Measurements from ENCODE around the gene TANK.
"Not testable (repeated sequence)": the region's sequence is repeated elsewhere in the genome, so short reads cannot be mapped to it uniquely, and the experiment has no call there.

Gene TANK

DNA sequence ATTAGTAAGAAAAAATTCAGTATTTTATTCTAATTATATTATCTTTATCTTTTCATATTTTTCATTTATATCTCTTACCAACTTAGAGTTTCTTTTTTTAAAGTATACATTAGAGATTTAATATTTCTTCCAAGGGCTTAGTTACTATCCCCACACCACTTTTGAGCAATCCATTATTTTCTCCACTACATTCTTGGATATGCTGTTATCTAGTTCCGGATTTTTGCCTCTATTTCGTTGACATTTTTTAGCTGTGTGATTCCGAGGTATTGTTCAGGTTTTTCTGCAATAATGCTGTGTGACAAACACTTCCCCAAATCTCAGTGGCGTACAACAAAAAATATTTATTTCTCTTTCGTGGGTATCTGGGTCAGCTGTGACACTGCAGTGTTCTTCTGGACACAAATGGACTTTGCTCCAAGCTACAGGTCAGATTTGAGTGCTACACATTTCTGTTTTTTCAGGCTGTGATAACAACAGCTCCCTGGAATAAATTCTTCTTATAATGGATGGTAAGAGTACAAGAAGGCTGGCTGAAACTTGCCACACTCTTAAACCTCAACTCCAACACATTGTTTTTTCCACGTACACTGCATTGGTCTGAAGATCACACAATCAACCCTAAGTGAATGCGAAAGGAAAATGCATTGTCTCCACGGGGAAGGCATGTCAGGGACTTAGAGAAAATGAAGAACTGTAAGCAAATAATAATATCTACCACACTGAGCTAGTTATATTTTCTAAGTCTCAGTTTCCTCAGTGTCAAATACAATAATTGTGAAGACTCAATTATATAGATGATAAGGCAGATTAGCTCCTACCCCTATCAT lies 97.1 kb downstream of the TANK start:
- Histone ChIP-seq H3K27me3 (ENCODE audit: control insufficient read depth, insufficient read depth, low read length) (no peaks in the 10 kb centered on the region), H3K4me3 (ENCODE audit: low read length) (no peak overlapping the region), H3K9ac (ENCODE audit: low read depth, low read length) (no peak overlapping the region), H3K9me3 (replicated peaks; ENCODE audit: low read length) (no peaks in the 10 kb centered on the region), H3K4me1 (ENCODE audit: control insufficient read depth, insufficient read depth, low read length) (no peaks in the 10 kb centered on the region), H3K36me3 (ENCODE audit: insufficient read depth, low read length) (no peaks in the 10 kb centered on the region), H3K4me2 (ENCODE audit: low read length) (no peak overlapping the region)

DNA sequence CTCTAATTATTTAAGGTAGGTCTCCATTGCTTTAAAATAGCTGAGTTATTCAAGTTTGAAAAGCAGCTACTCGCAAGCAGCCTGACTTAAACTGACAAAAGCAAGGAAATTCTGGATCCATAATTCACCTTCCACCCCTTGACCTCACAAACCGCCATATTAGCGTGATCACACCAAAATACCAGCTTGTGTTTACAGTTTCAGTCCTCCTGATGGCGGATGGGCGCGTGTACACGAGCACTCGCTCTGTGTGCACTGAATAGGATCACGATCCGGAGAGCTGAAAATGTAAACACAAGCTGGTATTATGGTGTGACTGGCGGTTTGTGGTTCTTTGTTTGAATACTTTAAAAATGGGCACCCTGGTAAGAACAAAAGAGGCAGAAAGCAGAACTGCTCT lies 105.6 kb downstream of the TANK start:
- no peak overlapping the region for H3K4me3 ChIP-seq (ENCODE audit: low read length)
- no peak overlapping the region for H3K4me2 ChIP-seq (ENCODE audit: low read length)
- H3K9ac ChIP-seq (ENCODE audit: low read depth, low read length), result no peak overlapping the region
- no peaks in the 10 kb centered on the region for H3K4me1 ChIP-seq (ENCODE audit: control insufficient read depth, insufficient read depth, low read length)
- no peaks in the 10 kb centered on the region for H3K27me3 ChIP-seq (ENCODE audit: control insufficient read depth, insufficient read depth, low read length)
- no peaks in the 10 kb centered on the region for H3K9me3 ChIP-seq (replicated peaks; ENCODE audit: low read length)
- H3K36me3 ChIP-seq (ENCODE audit: insufficient read depth, low read length), result no peaks in the 10 kb centered on the region

DNA sequence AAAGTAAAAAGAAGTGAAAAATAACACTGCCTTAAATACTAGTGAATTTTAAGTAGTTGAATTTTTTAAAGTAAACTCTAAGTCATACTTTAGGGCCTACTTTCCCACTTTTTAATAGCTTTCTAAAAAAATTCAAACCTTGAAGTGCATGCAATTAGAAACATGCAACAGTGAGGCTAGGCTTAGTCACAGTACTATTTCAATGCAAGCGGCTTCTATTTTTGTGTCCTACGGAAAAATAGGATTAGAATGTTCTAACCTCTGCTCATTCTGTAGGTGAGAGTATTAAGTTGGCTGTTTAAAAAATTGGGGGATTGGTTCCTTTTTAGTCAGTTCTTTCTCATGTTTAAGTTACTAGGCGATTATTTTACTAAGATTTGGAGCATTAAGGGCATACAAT lies 108.9 kb downstream of the TANK start:
- H3K4me1 ChIP-seq (ENCODE audit: control insufficient read depth, insufficient read depth, low read length), result no peaks in the 10 kb centered on the region
- no peak overlapping the region for H3K9ac ChIP-seq (ENCODE audit: low read depth, low read length)
- H3K4me3 ChIP-seq (ENCODE audit: low read length), result no peak overlapping the region
- H3K9me3 ChIP-seq (replicated peaks; ENCODE audit: low read length), result no peaks in the 10 kb centered on the region
- no peaks in the 10 kb centered on the region for H3K36me3 ChIP-seq (ENCODE audit: insufficient read depth, low read length)
- no peak overlapping the region for H3K4me2 ChIP-seq (ENCODE audit: low read length)
- no peaks in the 10 kb centered on the region for H3K27me3 ChIP-seq (ENCODE audit: control insufficient read depth, insufficient read depth, low read length)

- H3K4me2 ChIP-seq (ENCODE audit: low read length), result no peak overlapping the region
- H3K36me3 ChIP-seq (ENCODE audit: insufficient read depth, low read length), result no peaks in the 10 kb centered on the region
These were observed 113.0 kb downstream of the TANK start for GRCh38 chr2:161273038-161273760.

GRCh38 chr2:161278564-161279229 lies 118.5 kb downstream of the TANK start:
- H3K4me1 ChIP-seq (ENCODE audit: control insufficient read depth, insufficient read depth, low read length); H3K4me3 ChIP-seq (ENCODE audit: low read length); H3K4me2 ChIP-seq (ENCODE audit: low read length); H3K27me3 ChIP-seq (ENCODE audit: control insufficient read depth, insufficient read depth, low read length); H3K9me3 ChIP-seq (replicated peaks; ENCODE audit: low read length); H3K9ac ChIP-seq (ENCODE audit: low read depth, low read length); H3K36me3 ChIP-seq (ENCODE audit: insufficient read depth, low read length): not testable (repeated sequence)

More at GRCh38 chr2:161273038-161273760, 113.0 kb downstream of the TANK start:
- Histone ChIP-seq H3K27me3 (ENCODE audit: control insufficient read depth, insufficient read depth, low read length) (no peaks in the 10 kb centered on the region), H3K4me1 (ENCODE audit: control insufficient read depth, insufficient read depth, low read length) (no peaks in the 10 kb centered on the region), H3K9me3 (replicated peaks; ENCODE audit: low read length) (no peaks in the 10 kb centered on the region), H3K9ac (ENCODE audit: low read depth, low read length) (no peak overlapping the region), H3K4me3 (ENCODE audit: low read length) (no peak overlapping the region)

DNA sequence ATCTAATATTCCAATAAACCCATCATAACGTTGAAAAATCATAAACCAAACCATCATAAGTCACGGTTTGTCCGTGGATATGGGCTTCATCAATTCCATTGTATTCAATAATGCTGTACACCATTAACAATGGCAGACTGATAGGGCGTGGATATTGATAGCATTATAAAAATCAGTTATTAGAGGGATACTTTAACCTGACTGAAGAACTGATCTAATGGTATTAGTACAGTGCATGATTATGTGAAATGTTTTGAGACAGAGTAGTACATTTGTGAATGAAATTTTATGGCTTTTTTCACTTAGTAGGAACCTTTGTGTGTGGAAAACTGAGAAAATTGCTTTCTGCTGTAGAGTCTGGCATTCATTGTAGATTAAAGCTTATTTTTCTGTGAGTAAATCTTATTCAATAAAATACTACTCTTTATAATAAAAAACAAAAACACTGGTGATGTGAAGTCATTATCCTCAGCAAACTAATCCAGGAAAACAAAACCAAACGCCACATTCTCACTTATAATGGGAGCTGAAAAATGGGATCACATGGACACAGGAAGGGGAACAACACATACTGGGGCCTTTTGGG lies 119.1 kb downstream of the TANK start:
- not testable (repeated sequence) for H3K36me3 ChIP-seq (ENCODE audit: insufficient read depth, low read length); H3K9me3 ChIP-seq (replicated peaks; ENCODE audit: low read length); H3K27me3 ChIP-seq (ENCODE audit: control insufficient read depth, insufficient read depth, low read length); H3K4me2 ChIP-seq (ENCODE audit: low read length); H3K4me3 ChIP-seq (ENCODE audit: low read length); H3K4me1 ChIP-seq (ENCODE audit: control insufficient read depth, insufficient read depth, low read length); H3K9ac ChIP-seq (ENCODE audit: low read depth, low read length)

GRCh38 chr2:161280906-161281323 lies 120.7 kb downstream of the TANK start:
- H3K4me1 ChIP-seq (ENCODE audit: control insufficient read depth, insufficient read depth, low read length); H3K4me3 ChIP-seq (ENCODE audit: low read length); H3K27me3 ChIP-seq (ENCODE audit: control insufficient read depth, insufficient read depth, low read length); H3K4me2 ChIP-seq (ENCODE audit: low read length); H3K36me3 ChIP-seq (ENCODE audit: insufficient read depth, low read length); H3K9ac ChIP-seq (ENCODE audit: low read depth, low read length); H3K9me3 ChIP-seq (replicated peaks; ENCODE audit: low read length): not testable (repeated sequence)

GRCh38 chr2:161281615-161282310 lies 121.5 kb downstream of the TANK start:
- H3K9ac ChIP-seq (ENCODE audit: low read depth, low read length); H3K36me3 ChIP-seq (ENCODE audit: insufficient read depth, low read length); H3K9me3 ChIP-seq (replicated peaks; ENCODE audit: low read length); H3K27me3 ChIP-seq (ENCODE audit: control insufficient read depth, insufficient read depth, low read length); H3K4me1 ChIP-seq (ENCODE audit: control insufficient read depth, insufficient read depth, low read length); H3K4me2 ChIP-seq (ENCODE audit: low read length); H3K4me3 ChIP-seq (ENCODE audit: low read length): not testable (repeated sequence)

- H3K36me3 ChIP-seq (ENCODE audit: insufficient read depth, low read length); H3K4me2 ChIP-seq (ENCODE audit: low read length); H3K27me3 ChIP-seq (ENCODE audit: control insufficient read depth, insufficient read depth, low read length); H3K9me3 ChIP-seq (replicated peaks; ENCODE audit: low read length); H3K9ac ChIP-seq (ENCODE audit: low read depth, low read length); H3K4me3 ChIP-seq (ENCODE audit: low read length); H3K4me1 ChIP-seq (ENCODE audit: control insufficient read depth, insufficient read depth, low read length): not testable (repeated sequence)
These were observed 122.0 kb downstream of the TANK start for GRCh38 chr2:161282311-161282644.

GRCh38 chr2:161283926-161284325 lies 123.7 kb downstream of the TANK start:
- Histone ChIP-seq H3K9ac (ENCODE audit: low read depth, low read length) (no peak overlapping the region), H3K27me3 (ENCODE audit: control insufficient read depth, insufficient read depth, low read length) (peaks cover 4% of the 10 kb centered on the region), H3K9me3 (replicated peaks; ENCODE audit: low read length) (no peaks in the 10 kb centered on the region), H3K4me2 (ENCODE audit: low read length) (no peak overlapping the region), H3K4me3 (ENCODE audit: low read length) (no peak overlapping the region), H3K4me1 (ENCODE audit: control insufficient read depth, insufficient read depth, low read length) (no peaks in the 10 kb centered on the region), H3K36me3 (ENCODE audit: insufficient read depth, low read length) (no peaks in the 10 kb centered on the region)
